Neural cell (in vitro differentiated cells): ENCODE measurements around the gene NPC1. TPM values are rescaled to one million over a fixed set of nuclear protein-coding genes. Genes with fewer than 3 reads are reported as not detected.

Experiments used
- H2AFZ ChIP-seq: fragments of 200-600, 300-800 bp; sonication (generic), shearing (Covaris generic); 2 replicates; pipeline ENCODE4 v1.6.0; 2014; ENCODE audit warnings: low read depth, mild to moderate bottlenecking, antibody characterized with exemption, low read length, moderate library complexity
- H3F3A ChIP-seq: fragments of 200-600 bp; shearing (Covaris generic); 2 replicates; pipeline ENCODE4 v1.6.1; 2016; ENCODE audit warnings: mild to moderate bottlenecking, moderate library complexity, mixed read lengths, antibody characterized with exemption, low read length; ENCODE audit not compliant: insufficient read depth, poor library complexity, severe bottlenecking
- H3K27ac ChIP-seq: fragments of 200-600, 300-800 bp; sonication (generic), shearing (Covaris generic); 2 replicates; pipeline ENCODE4 v1.5.1; 2014; ENCODE audit warnings: mild to moderate bottlenecking, low read length, moderate library complexity
- H3K27me3 ChIP-seq: fragments of 300-800, 200-600 bp; sonication (generic), shearing (Covaris generic); 2 replicates; pipeline ENCODE4 v1.6.0; 2014; ENCODE audit warnings: mild to moderate bottlenecking, low read depth, low read length, moderate library complexity; ENCODE audit not compliant: insufficient read depth
- H3K36me3 ChIP-seq: fragments of 300-800, 200-600 bp; sonication (generic), shearing (Covaris generic); 2 replicates; pipeline ENCODE4 v1.5.1; 2014; ENCODE audit warnings: mild to moderate bottlenecking, antibody characterized with exemption, low read length, moderate library complexity; ENCODE audit not compliant: insufficient read depth
- H3K4me2 ChIP-seq: fragments of 300-800, 200-600 bp; sonication (generic), shearing (Covaris generic); 2 replicates; pipeline ENCODE4 v1.6.0; 2014; ENCODE audit warnings: mild to moderate bottlenecking, low read length
- H3K4me3 ChIP-seq: fragments of 300-800, 200-600 bp; sonication (generic), shearing (Covaris generic); 2 replicates; pipeline ENCODE4 v1.5.1; 2014; ENCODE audit warnings: mild to moderate bottlenecking, low read length, moderate library complexity
- H3K79me2 ChIP-seq: fragments of 200-600 bp; shearing (Covaris generic); replicated peaks from 2 replicates; pipeline ENCODE4 v1.6.0; 2014; ENCODE audit warnings: mild to moderate bottlenecking, low read length, moderate library complexity; ENCODE audit not compliant: insufficient read depth
- H3K9ac ChIP-seq: fragments of 300-800, 200-600 bp; sonication (generic), shearing (Covaris generic); 2 replicates; pipeline ENCODE4 v1.6.1; 2016; ENCODE audit warnings: mild to moderate bottlenecking, low read length, mixed read lengths
- H3K9me2 ChIP-seq: fragments of 200-600 bp; shearing (Covaris generic); 2 replicates; pipeline ENCODE4 v1.6.1; 2016; ENCODE audit warnings: mild to moderate bottlenecking, low read length, mixed read lengths; ENCODE audit not compliant: insufficient read depth
- H3K9me3 ChIP-seq: fragments of 200-600, 300-800 bp; sonication (generic), shearing (Covaris generic); 2 replicates; pipeline ENCODE4 v1.6.1; 2016; ENCODE audit warnings: mild to moderate bottlenecking, mixed run types, low read length, moderate library complexity, mixed read lengths
- H4K20me1 ChIP-seq: fragments of 200-600 bp; shearing (Covaris generic); 2 replicates; pipeline ENCODE4 v1.6.1; 2016; ENCODE audit warnings: mild to moderate bottlenecking, mixed run types; ENCODE audit not compliant: insufficient read depth
- CTCF ChIP-seq: fragments of 450-650 bp; IDR thresholded peaks from 2 replicates; pipeline ENCODE4 v1.5.1; 2014; ENCODE audit warnings: antibody characterized with exemption, mild to moderate bottlenecking, moderate library complexity; ENCODE audit not compliant: poor library complexity, severe bottlenecking
- EP300 ChIP-seq: fragments of 450-650 bp; conservative IDR thresholded peaks from 2 replicates; pipeline ENCODE4 v1.6.1; 2014; ENCODE audit warnings: antibody characterized with exemption, mild to moderate bottlenecking, moderate library complexity; ENCODE audit not compliant: poor library complexity, severe bottlenecking
- EZH2 ChIP-seq: fragments of 200-600, 300-800 bp; shearing (Covaris generic), sonication (generic); IDR thresholded peaks from 2 replicates; pipeline ENCODE4 v1.6.1; 2014; ENCODE audit warnings: antibody characterized with exemption, low read length, borderline replicate concordance, mild to moderate bottlenecking; ENCODE audit not compliant: insufficient read depth, poor library complexity, severe bottlenecking
- MXI1 ChIP-seq: fragments of 450-650 bp; conservative IDR thresholded peaks from 2 replicates; pipeline ENCODE4 v1.6.1; 2014; ENCODE audit warnings: antibody characterized with exemption, mild to moderate bottlenecking; ENCODE audit not compliant: poor library complexity, severe bottlenecking
- POLR2AphosphoS5 ChIP-seq: IDR thresholded peaks from 2 replicates; pipeline ENCODE4 v1.6.1; 2012
- RAD21 ChIP-seq: fragments of 450-650 bp; conservative IDR thresholded peaks from 2 replicates; pipeline ENCODE4 v1.6.1; 2014; ENCODE audit warnings: antibody characterized with exemption, mild to moderate bottlenecking, moderate library complexity
- REST ChIP-seq: IDR thresholded peaks from 2 replicates; pipeline ENCODE4 v1.6.1; 2012; ENCODE audit warnings: borderline replicate concordance
- SMC3 ChIP-seq: fragments of 450-650 bp; conservative IDR thresholded peaks from 2 replicates; pipeline ENCODE4 v1.6.1; 2014; ENCODE audit warnings: antibody characterized with exemption, mild to moderate bottlenecking, moderate library complexity; ENCODE audit not compliant: poor library complexity
- TAF1 ChIP-seq: IDR thresholded peaks from 2 replicates; pipeline ENCODE4 v1.6.1; 2012; ENCODE audit warnings: low read depth
- polyA plus RNA-seq: library from polyadenylated mRNA; depleted of rRNA; stranded (reverse); fragments of >200 nt; gene quantifications from 2 replicates; pipeline ENCODE4 v1.2.3, GENCODE V29; 2014

Gene NPC1
- polyA plus RNA-seq, 1 donor from 2014 or later, result 20.9 TPM

GRCh38 chr18:23540867-23541266, 45.4 kb downstream of the NPC1 start:
- no peak overlapping the region for H3K9ac ChIP-seq
- H3K27me3 ChIP-seq, result no peaks in the 10 kb centered on the region
- no peak overlapping the region for H3K4me2 ChIP-seq
- H3F3A ChIP-seq, result no peaks in the 10 kb centered on the region
- peaks cover 8% of the 10 kb centered on the region for H3K36me3 ChIP-seq
- H2AFZ ChIP-seq, result no peak overlapping the region
- no peak for TF ChIP-seq SMC3
- no peak for TF ChIP-seq RAD21
- TF ChIP-seq POLR2AphosphoS5, result no peak
- no peak for TF ChIP-seq REST
- no peak for TF ChIP-seq EZH2
- no peak for TF ChIP-seq EP300
- TF ChIP-seq MXI1, result no peak
- TF ChIP-seq TAF1, result no peak
- no peak for TF ChIP-seq CTCF
- H3K9me3 ChIP-seq, result no peaks in the 10 kb centered on the region
- H3K4me3 ChIP-seq, result no peak overlapping the region
- H3K79me2 ChIP-seq, result no peaks in the 10 kb centered on the region
- H3K27ac ChIP-seq, result no peak overlapping the region
- no peaks in the 10 kb centered on the region for H4K20me1 ChIP-seq
- H3K9me2 ChIP-seq, result no peaks in the 10 kb centered on the region

- H3K79me2 ChIP-seq, result no peaks in the 10 kb centered on the region
- no peak overlapping the region for H3K9ac ChIP-seq
- H3K36me3 ChIP-seq, result peaks cover 8% of the 10 kb centered on the region
- H3F3A ChIP-seq, result no peaks in the 10 kb centered on the region
- no peak overlapping the region for H3K4me3 ChIP-seq
- no peak for TF ChIP-seq TAF1
- no peak for TF ChIP-seq POLR2AphosphoS5
- no peak for TF ChIP-seq CTCF
- TF ChIP-seq REST, result no peak
- H3K27ac ChIP-seq, result no peak overlapping the region
- H3K4me2 ChIP-seq, result no peak overlapping the region
- no peak overlapping the region for H2AFZ ChIP-seq
- no peaks in the 10 kb centered on the region for H3K9me2 ChIP-seq
- no peaks in the 10 kb centered on the region for H3K27me3 ChIP-seq
- H3K9me3 ChIP-seq, result no peaks in the 10 kb centered on the region
- no peaks in the 10 kb centered on the region for H4K20me1 ChIP-seq
Measured at GRCh38 chr18:23539911-23540525, 46.3 kb downstream of the NPC1 start.
